Aorta (tissue), 5 donors: ENCODE measurements around the gene TMOD3. TPM values are rescaled to one million over a fixed set of nuclear protein-coding genes. Genes with fewer than 3 reads are reported as not detected.

Experiments
- ATAC-seq: fragments of 200-7000 bp; cut with Tn5 transposase; one replicate; pipeline ENCODE4 v1.9.1; 2022; ENCODE audit warnings: moderate library complexity; ENCODE audit not compliant: low FRiP score
- DNase-seq, 2 donors: peaks; one replicate each; pipeline ENCODE4 v3.0.0-alpha.2; 2020
- H3K27ac ChIP-seq, 2 donors: one replicate each; pipeline ENCODE4 v1.5.1; 2013; ENCODE audit warnings: low read length in 2 of 2, mild to moderate bottlenecking in 2 of 2, moderate library complexity in 2 of 2, control low read depth in 1 of 2, inconsistent platforms in 1 of 2, low read depth in 1 of 2
- H3K27me3 ChIP-seq, 2 donors: one replicate each; pipeline ENCODE4 v1.6.1; 2013; ENCODE audit warnings: control low read depth in 1 of 2, low read length in 1 of 2, mild to moderate bottlenecking in 1 of 2, moderate library complexity in 1 of 2; ENCODE audit not compliant: insufficient read depth in 2 of 2, control insufficient read depth in 1 of 2
- H3K36me3 ChIP-seq, 2 donors: one replicate each; pipeline ENCODE4 v1.6.1; 2013; ENCODE audit warnings: control low read depth in 1 of 2, low read length in 1 of 2, mild to moderate bottlenecking in 1 of 2; ENCODE audit not compliant: insufficient read depth in 2 of 2, control insufficient read depth in 1 of 2
- H3K4me1 ChIP-seq, 2 donors: one replicate each; pipeline ENCODE4 v1.6.1; 2013; ENCODE audit warnings: low read length in 2 of 2, control low read depth in 1 of 2, mild to moderate bottlenecking in 1 of 2, moderate library complexity in 1 of 2; ENCODE audit not compliant: insufficient read depth in 2 of 2, control insufficient read depth in 1 of 2
- H3K4me3 ChIP-seq, 2 donors: one replicate each; pipeline ENCODE4 v1.5.1; 2013; ENCODE audit warnings: low read length in 2 of 2, control low read depth in 1 of 2, mild to moderate bottlenecking in 1 of 2
- H3K9me3 ChIP-seq: one replicate; pipeline ENCODE4 v1.6.1; 2013; ENCODE audit warnings: mild to moderate bottlenecking, low read length; ENCODE audit not compliant: control insufficient read depth
- WGBS, 2 donors: extraction: QIAGEN DNeasy Blood & Tissue Kit; methylation state at CpG; one replicate each; pipeline ENCODE4 v1.1.7; 2013; 5-methylcytosine and 5-hydroxymethylcytosine counted together
- intact Hi-C, 2 donors: fragments of 100-400 bp; cut with DNase I; formaldehyde crosslinking; loops; one replicate each; pipeline versions ENCODE4 v1.14.2 to v1.15.0; 2022
- polyA plus RNA-seq, 2 donors: library from polyadenylated mRNA; stranded (reverse); fragments of 200-250 nt; gene quantifications; one replicate each; pipeline ENCODE4 v1.2.3, GENCODE V29; 2013
- total RNA-seq, 2 donors: library from RNA; stranded (reverse); fragmentation: NEBNext Ultra II Directional; extraction: Animal tissue kit (Norgen Biotek cat#: 25700); gene quantifications; one replicate each; pipeline ENCODE4 v1.2.1, GENCODE V29; 2021
- donor health status: healthy with polysubstance abuse.
- donor health status: Bipolar disorder and iron deficiency.
- donor health status: DM: no; HTN: no; CAD: no.
- donor health status: DM: no; HTN: no; CAD: no.
- donor health status: DM: yes; HTN: yes; CAD: no.

The TMOD3 gene
- total and polyA plus RNA-seq, 4 donors = 11.0 to 57.3 (median 29.7) TPM

DNA sequence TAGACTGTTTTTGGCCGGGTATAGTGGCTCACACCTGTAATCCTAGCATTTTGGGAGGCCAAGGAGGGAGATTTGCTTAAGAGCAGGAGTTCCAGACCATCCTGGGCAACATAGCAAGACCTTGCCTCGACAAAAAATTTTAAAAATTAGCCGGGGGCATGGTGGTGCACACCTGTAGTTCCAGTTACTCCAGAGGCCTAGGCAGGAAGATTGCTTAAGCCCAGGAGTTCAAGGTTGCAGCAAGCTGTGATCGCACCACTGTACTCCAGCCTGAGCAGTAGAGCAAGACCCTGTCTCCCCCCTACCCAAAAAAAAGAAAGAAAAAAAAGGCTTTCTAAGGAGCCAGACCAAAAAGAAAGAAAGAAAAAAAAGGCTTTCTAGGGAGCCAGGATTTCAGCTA lies 36.7 kb downstream of the TMOD3 start:
- H3K36me3 ChIP-seq = peaks cover 3 to 5% of the 10 kb centered on the region in 2 donors
- 92 to 97% methylated on average over 4 of the region's 4 CpGs for WGBS, 2 donors
- H3K4me3 ChIP-seq = no peak overlapping the region

DNA sequence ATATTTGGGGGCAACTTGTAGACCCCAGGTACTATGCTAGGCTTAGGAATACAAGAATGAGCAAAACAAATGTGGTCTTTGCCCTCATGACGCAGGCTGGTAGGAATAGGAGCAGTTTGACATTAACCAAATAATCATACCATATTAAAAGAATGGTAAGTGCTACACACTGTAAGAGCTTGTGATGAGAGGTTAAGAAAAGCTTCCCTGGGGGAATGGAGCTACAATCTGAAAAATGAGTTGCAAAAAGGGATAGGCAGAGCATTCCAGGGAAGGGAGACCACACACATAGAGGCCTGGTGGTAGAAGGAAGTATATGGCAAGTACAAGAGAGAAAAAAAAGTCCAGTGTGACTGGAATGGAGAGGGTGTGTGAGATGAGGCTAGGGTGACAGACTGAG lies 37.3 kb downstream of the TMOD3 start:
- intact Hi-C loops = no loop called here
- Histone ChIP-seq H3K9me3 (no peaks in the 10 kb centered on the region), H3K36me3 (peaks cover 3 to 5% of the 10 kb centered on the region in 2 donors), H3K4me3 (no peak overlapping the region), H3K4me1 (no peaks in the 10 kb centered on the region), H3K27ac (no peak overlapping the region), H3K27me3 (no peaks in the 10 kb centered on the region)
- WGBS, 2 donors = 99 to 100% methylated on average over 1 of the region's 1 CpG
- ATAC-seq = no peak
- DNase-seq = no peak

More for the DNA sequence above, 36.7 kb downstream of the TMOD3 start:
- Histone ChIP-seq H3K4me1 (no peaks in the 10 kb centered on the region), H3K27me3 (no peaks in the 10 kb centered on the region), H3K27ac (no peak overlapping the region), H3K9me3 (no peaks in the 10 kb centered on the region)
- intact Hi-C loops = no loop called here
- DNase-seq (no peak), ATAC-seq (no peak)

DNA sequence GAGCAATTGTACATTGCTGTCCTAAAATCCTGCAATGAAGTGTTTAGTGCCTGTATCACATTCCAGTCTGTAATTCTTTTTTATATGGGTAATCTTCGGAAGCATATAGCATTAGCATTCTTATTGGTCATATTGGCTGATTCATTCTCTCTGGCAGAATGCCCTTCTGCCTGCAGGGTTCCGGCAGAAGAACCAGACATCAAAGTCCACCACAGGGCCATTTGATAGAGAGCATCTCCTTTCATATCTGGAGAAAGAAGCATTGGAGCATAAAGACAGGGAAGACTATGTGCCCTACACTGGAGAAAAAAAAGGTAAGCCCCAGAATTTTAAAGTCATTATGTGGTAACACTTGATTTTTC lies 39.6 kb downstream of the TMOD3 start:
- ATAC-seq (no peak), DNase-seq (no peak)
- intact Hi-C loops = no loop called here
- H3K27ac ChIP-seq = no peak overlapping the region
- H3K36me3 ChIP-seq = no peaks in the 10 kb centered on the region
- H3K27me3 ChIP-seq = no peaks in the 10 kb centered on the region
- 61 to 64% methylated on average over 2 of the region's 2 CpGs for WGBS, 2 donors
- H3K9me3 ChIP-seq = no peaks in the 10 kb centered on the region
- H3K4me1 ChIP-seq = no peaks in the 10 kb centered on the region
- no peak overlapping the region for H3K4me3 ChIP-seq

- WGBS, 2 donors = 69 to 74% methylated on average over 2 of the region's 2 CpGs
- no peak for ATAC-seq
- no peak for DNase-seq
- Histone ChIP-seq H3K36me3 (no peaks in the 10 kb centered on the region), H3K4me1 (peaks cover 3 to 8% of the 10 kb centered on the region in 2 donors), H3K27ac (no peak overlapping the region), H3K4me3 (no peak overlapping the region), H3K9me3 (no peaks in the 10 kb centered on the region), H3K27me3 (no peaks in the 10 kb centered on the region)
- intact Hi-C loops = no loop called here
These were observed 41.3 kb downstream of the TMOD3 start for GRCh38 chr15:51870774-51871173.

DNA sequence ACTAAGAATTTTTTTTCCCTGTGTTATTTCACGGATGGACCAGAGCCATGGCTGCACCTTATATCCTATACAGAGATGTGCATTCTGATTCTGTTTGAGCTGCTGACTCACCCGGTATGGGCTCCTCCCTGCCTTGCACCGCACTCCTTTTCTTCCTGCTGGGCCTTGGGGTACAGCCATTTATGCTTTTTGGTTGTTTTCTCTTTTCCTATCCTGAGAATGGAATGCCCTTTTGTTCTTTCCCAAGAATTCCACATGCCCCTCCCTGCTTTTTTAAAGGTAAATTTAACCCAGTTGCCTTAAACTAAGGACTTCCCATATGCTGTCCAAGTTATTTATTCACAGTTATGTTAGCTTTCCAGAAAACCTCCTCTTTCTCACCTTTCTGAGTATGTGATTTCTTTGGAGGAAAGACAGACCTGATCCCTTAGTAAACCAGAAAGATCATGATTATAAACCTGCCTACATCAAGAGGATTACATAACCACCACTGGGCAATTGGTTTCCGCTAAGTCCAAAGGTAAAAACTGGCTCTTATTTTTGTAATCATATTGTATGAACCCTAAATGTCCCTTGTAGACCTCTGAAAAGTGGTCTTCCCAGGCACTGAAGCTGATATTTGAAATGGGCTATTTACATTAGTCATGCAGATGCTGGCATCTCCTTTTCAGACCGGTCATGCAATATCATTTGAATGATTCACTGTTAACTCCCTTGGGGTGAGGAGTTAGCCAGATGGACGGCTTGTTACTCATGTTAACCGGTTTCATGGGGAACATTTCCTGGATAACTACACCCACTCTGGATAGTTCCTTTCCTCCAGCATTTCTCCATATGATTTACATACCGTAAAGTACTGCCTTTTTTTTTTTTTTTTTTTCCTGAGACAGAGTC lies 45.5 kb downstream of the TMOD3 start:
- Histone ChIP-seq H3K4me3 (no peak overlapping the region), H3K27ac (peak overlapping the region; percentile 54 to 76), H3K27me3 (no peaks in the 10 kb centered on the region), H3K9me3 (no peaks in the 10 kb centered on the region), H3K4me1 (peaks cover 3 to 16% of the 10 kb centered on the region in 2 donors), H3K36me3 (no peaks in the 10 kb centered on the region)
- ATAC-seq = peak; percentile 79
- 34 to 42% methylated on average over 8 of the region's 8 CpGs for WGBS, 2 donors
- intact Hi-C loops = no loop called here
- DNase-seq = no peak

GRCh38 chr15:51876169-51876568 lies 46.7 kb downstream of the TMOD3 start:
- no peaks in the 10 kb centered on the region for H3K36me3 ChIP-seq
- H3K4me3 ChIP-seq = no peak overlapping the region
- H3K27me3 ChIP-seq = no peaks in the 10 kb centered on the region
- intact Hi-C loops = no loop called here
- peaks cover 3 to 16% of the 10 kb centered on the region in 2 donors for H3K4me1 ChIP-seq
- WGBS, 2 donors = 90 to 94% methylated on average over 5 of the region's 5 CpGs
- no peak overlapping the region for H3K27ac ChIP-seq
- ATAC-seq (no peak), DNase-seq (no peak)
- H3K9me3 ChIP-seq = no peaks in the 10 kb centered on the region

DNA sequence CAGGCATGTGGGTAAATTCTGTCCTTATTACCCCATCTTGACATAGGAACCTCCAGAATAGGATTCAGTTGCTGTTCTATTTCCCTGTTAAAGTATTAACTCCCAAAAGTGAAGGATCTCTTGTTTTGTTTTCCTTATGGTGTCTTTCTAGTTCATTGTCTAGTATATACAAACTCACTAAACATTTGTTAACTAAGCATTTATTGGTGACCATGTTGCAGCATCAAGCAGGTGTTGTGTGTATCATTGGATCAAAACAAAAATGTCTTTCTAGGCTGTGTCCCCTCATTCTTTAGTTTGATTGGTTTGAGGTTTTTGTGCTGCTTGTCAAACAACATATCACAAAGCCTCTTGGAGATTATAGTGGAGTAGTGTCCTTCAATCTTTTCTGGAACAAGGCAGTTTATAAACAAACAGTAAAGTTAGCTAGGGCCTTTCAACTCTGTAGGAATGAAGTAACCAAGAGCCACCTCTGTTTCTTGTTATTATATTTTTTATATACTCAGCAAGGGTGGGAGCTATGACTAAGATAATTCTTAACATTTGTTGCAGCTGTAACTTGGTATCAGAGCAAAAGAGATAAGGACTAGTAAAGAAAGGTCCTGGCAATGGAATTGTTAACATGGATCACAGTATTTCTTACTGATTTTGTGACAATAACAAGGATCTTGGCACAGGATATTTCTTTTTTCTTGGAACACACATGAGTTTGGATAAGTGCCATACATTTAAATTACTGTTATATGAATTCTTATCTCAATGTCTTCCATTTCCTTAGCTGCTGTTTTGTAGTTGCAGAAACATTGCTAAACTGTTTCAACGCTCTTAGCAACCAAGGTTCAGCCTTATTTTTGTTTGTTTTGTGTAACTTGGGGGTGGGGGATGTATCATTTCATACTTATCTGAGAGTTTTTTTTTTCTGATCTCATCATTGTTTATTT lies 49.3 kb downstream of the TMOD3 start:
- Histone ChIP-seq H3K4me3 (no peak overlapping the region), H3K4me1 (peaks cover 3 to 16% of the 10 kb centered on the region in 2 donors), H3K27ac (no peak overlapping the region), H3K36me3 (no peaks in the 10 kb centered on the region), H3K27me3 (no peaks in the 10 kb centered on the region), H3K9me3 (no peaks in the 10 kb centered on the region)
- DNase-seq (no peak), ATAC-seq (peak; percentile 65)
- WGBS, 2 donors = 22 to 33% methylated on average over 1 of the region's 1 CpG
- intact Hi-C loops = no loop called here

DNA sequence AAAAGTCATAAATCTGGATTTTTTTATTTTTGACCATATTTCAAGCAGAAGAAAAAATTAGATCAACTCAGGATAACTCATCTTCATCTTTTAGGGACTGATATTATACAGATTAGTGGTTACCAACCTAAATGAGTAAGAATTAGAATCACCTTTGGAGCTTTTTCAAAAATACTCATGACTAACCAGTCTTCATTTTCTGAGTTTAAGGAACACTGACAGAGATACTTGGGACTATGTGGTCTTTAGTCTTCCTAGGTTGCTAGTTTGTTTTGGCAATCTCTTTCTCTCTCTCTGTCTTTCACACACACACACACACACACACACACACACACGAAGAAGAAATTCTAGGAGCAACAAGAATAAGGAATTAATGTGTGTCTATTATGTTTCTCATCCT lies 50.1 kb downstream of the TMOD3 start:
- no peaks in the 10 kb centered on the region for H3K36me3 ChIP-seq
- no peak overlapping the region for H3K4me3 ChIP-seq
- H3K27me3 ChIP-seq = no peaks in the 10 kb centered on the region
- no peaks in the 10 kb centered on the region for H3K9me3 ChIP-seq
- no peak for ATAC-seq
- intact Hi-C loops = no loop called here
- no peak overlapping the region for H3K27ac ChIP-seq
- peaks cover 2 to 13% of the 10 kb centered on the region in 2 donors for H3K4me1 ChIP-seq
- no peak for DNase-seq
- WGBS, 2 donors = 21 to 36% methylated on average over 1 of the region's 1 CpG
